MM.1S (cell line): ENCODE results near the gene GRIN1.

Source experiments
- DNase-seq: peaks from one replicate; pipeline ENCODE4 v3.0.0-alpha.2; 2015
- H2AFZ ChIP-seq: fragments of 300-600 bp; sonication (generic); 2 replicates; pipeline ENCODE4 v1.6.0; 2016; ENCODE audit warnings: antibody characterized with exemption, low read length
- H3F3A ChIP-seq: fragments of 300-600 bp; sonication (generic); 2 replicates; pipeline ENCODE4 v1.6.1; 2016; ENCODE audit warnings: mild to moderate bottlenecking, antibody characterized with exemption, low read length, moderate library complexity, mixed read lengths; ENCODE audit not compliant: insufficient read depth
- H3K27ac ChIP-seq: fragments of 300-600 bp; sonication (generic); 2 replicates; pipeline ENCODE4 v1.5.1; 2016; ENCODE audit warnings: mild to moderate bottlenecking, low read length
- H3K27me3 ChIP-seq: fragments of 300-600 bp; sonication (generic); replicated peaks from 2 replicates; pipeline ENCODE4 v1.6.0; 2016; ENCODE audit warnings: low read length; ENCODE audit not compliant: insufficient read depth
- H3K36me3 ChIP-seq: fragments of 300-600 bp; sonication (generic); replicated peaks from 2 replicates; pipeline ENCODE4 v1.6.1; 2016; ENCODE audit warnings: mild to moderate bottlenecking, low read length, mixed read lengths; ENCODE audit not compliant: insufficient read depth
- H3K4me1 ChIP-seq: fragments of 300-600 bp; sonication (generic); 2 replicates; pipeline ENCODE4 v1.6.1; 2016; ENCODE audit warnings: low read length, mixed read lengths
- H3K4me2 ChIP-seq: fragments of 300-600 bp; sonication (generic); 2 replicates; pipeline ENCODE4 v1.6.0; 2016; ENCODE audit warnings: low read depth, low read length
- H3K4me3 ChIP-seq: fragments of 300-600 bp; sonication (generic); 2 replicates; pipeline ENCODE4 v1.5.1; 2016; ENCODE audit warnings: low read length, mixed read lengths
- H3K79me2 ChIP-seq: fragments of 300-600 bp; sonication (generic); 2 replicates; pipeline ENCODE4 v1.6.1; 2016; ENCODE audit warnings: mixed run types, low read length, mixed read lengths
- H3K9ac ChIP-seq: fragments of 300-600 bp; sonication (generic); 2 replicates; pipeline ENCODE4 v1.6.1; 2016; ENCODE audit warnings: low read length, mixed read lengths
- H3K9me2 ChIP-seq: fragments of 300-600 bp; sonication (generic); replicated peaks from 2 replicates; pipeline ENCODE4 v1.6.1; 2016; ENCODE audit warnings: mild to moderate bottlenecking, low read length, mixed read lengths; ENCODE audit not compliant: insufficient read depth
- H3K9me3 ChIP-seq: fragments of 300-600 bp; sonication (generic); replicated peaks from 2 replicates; pipeline ENCODE4 v1.6.1; 2016; ENCODE audit warnings: mild to moderate bottlenecking, low read length, mixed read lengths; ENCODE audit not compliant: insufficient read depth
- H4K20me1 ChIP-seq: fragments of 300-600 bp; sonication (generic); 2 replicates; pipeline ENCODE4 v1.6.1; 2016; ENCODE audit warnings: mild to moderate bottlenecking, low read length, moderate library complexity, mixed read lengths; ENCODE audit not compliant: insufficient read depth
- EZH2 ChIP-seq: fragments of 300-600 bp; sonication (generic); optimal IDR thresholded peaks from 2 replicates; pipeline ENCODE3; 2017; ENCODE audit warnings: low read depth, mild to moderate bottlenecking, antibody characterized with exemption, low read length, mixed read lengths
- EZH2phosphoT487 ChIP-seq: fragments of 300-600 bp; sonication (generic); IDR thresholded peaks from 2 replicates; pipeline ENCODE4 v1.6.1; 2018; ENCODE audit warnings: antibody characterized with exemption, low read length
- TF ChIP-seq, protein P1 (sequence below): fragments of 300-600 bp; sonication (generic); IDR thresholded peaks from 2 replicates; pipeline ENCODE4 v1.5.1; 2016; ENCODE audit warnings: antibody characterized with exemption, low read length, mixed read lengths

GRIN1 gene

DNA sequence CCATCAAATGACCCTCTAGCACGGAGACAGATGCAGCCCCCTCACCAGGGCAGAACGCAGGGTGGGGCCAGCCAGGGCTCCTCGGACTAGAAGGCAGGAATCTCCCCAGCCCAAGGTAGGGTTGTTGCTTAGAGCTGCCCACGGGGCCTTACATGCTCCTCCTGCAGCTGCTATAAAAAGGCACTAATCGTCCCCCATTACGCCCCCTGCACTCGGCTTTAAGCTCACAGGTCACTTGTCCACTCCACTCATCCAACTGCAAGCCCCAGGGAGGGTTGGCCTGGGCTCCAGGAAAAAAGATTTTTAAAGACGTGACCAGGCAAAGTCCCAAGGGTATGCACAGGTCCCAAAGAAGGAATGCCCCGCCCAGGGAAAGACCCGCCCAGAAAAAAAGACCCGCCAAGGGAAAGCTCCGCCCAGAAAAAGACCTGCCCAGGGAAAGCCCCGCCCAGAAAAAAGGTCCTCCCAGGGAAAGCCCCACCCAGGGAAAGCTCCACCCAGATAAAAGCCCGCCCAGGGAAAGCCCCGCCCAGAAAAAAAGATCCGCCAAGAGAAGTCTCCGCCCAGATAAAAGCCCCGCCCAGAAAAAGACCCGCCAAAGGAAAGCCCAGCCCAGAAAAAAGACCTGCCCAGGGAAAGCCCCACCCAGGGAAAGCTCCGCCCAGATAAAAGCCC is 11.1 kb downstream of the GRIN1 start:
- no peaks in the 10 kb centered on the region for H3K79me2 ChIP-seq
- TF ChIP-seq EZH2 = no peak
- no peak for TF ChIP-seq EZH2phosphoT487
- TF ChIP-seq, protein P1, sequence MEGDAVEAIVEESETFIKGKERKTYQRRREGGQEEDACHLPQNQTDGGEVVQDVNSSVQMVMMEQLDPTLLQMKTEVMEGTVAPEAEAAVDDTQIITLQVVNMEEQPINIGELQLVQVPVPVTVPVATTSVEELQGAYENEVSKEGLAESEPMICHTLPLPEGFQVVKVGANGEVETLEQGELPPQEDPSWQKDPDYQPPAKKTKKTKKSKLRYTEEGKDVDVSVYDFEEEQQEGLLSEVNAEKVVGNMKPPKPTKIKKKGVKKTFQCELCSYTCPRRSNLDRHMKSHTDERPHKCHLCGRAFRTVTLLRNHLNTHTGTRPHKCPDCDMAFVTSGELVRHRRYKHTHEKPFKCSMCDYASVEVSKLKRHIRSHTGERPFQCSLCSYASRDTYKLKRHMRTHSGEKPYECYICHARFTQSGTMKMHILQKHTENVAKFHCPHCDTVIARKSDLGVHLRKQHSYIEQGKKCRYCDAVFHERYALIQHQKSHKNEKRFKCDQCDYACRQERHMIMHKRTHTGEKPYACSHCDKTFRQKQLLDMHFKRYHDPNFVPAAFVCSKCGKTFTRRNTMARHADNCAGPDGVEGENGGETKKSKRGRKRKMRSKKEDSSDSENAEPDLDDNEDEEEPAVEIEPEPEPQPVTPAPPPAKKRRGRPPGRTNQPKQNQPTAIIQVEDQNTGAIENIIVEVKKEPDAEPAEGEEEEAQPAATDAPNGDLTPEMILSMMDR = no peak
- no peaks in the 10 kb centered on the region for H4K20me1 ChIP-seq
- H3K27me3 ChIP-seq = peaks cover 19% of the 10 kb centered on the region
- peak overlapping the region; percentile 46; the same call in 1 of the 2 replicates for H2AFZ ChIP-seq
- H3K4me3 ChIP-seq = 0 out of 2 replicates have a peak overlapping the region, but pooled peaks have one; percentile 19
- no peaks in the 10 kb centered on the region for H3K36me3 ChIP-seq
- H3K9me2 ChIP-seq = no peaks in the 10 kb centered on the region
- no peaks in the 10 kb centered on the region for H3K4me1 ChIP-seq
- H3K9ac ChIP-seq = no peak overlapping the region
- no peaks in the 10 kb centered on the region for H3K9me3 ChIP-seq
- H3K27ac ChIP-seq = no peak overlapping the region
- peak; percentile 23 for DNase-seq
- H3F3A ChIP-seq = peaks cover 13% of the 10 kb centered on the region; the same call in 1 of the 2 replicates
- peak overlapping the region; percentile 54; the same call in 1 of the 2 replicates for H3K4me2 ChIP-seq

DNA sequence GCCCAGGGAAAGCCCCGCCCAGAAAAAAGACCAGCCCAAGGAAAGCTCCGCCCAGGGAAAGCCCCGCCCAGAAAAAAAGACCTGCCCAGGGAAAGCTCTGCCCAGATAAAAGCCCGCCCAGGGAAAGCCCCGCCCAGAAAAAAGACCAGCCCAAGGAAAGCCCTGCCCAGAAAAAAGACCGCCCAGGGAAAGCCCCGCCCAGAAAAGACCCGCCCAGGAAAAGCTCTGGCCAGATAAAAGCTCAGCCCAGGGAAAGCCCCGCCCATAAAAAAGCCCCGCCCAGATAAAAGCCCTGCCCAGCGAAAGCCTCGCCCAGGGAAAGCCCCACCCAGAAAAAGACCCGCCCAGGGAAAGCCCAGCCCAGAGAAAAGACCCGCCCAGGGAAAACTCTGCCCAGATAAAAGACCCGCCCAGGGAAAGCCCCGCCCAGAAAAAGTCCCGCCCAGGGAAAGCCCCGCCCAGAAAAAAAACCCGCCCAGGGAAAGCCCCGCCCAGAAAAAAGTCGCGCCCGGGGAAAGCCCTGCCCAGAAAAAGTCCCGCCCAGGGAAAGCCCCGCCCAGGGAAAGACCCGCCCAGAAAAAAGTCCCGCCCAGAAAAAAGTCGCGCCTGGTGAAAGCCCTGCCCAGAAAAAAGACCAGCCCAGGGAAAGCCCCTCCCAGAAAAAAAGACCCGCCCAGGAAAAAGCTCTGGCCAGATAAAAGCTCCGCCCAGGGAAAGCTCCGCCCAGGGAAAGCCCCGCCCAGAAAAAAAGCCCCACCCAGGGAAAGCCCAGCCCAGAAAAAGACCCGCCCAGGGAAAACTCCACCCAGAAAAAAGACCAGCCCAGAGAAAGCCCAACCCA is 11.9 kb downstream of the GRIN1 start:
- no peaks in the 10 kb centered on the region for H3K79me2 ChIP-seq
- H3K9me3 ChIP-seq = no peaks in the 10 kb centered on the region
- H3K9ac ChIP-seq = no peak overlapping the region
- no peak overlapping the region for H2AFZ ChIP-seq
- H3K4me2 ChIP-seq = peak overlapping the region; percentile 52; the same call in 1 of the 2 replicates
- H4K20me1 ChIP-seq = no peaks in the 10 kb centered on the region
- no peaks in the 10 kb centered on the region for H3K4me1 ChIP-seq
- H3F3A ChIP-seq = peaks cover 13% of the 10 kb centered on the region; the same call in 1 of the 2 replicates
- peak; percentile 90 for DNase-seq
- H3K27ac ChIP-seq = no peak overlapping the region
- no peak overlapping the region for H3K4me3 ChIP-seq
- H3K27me3 ChIP-seq = peaks cover 24% of the 10 kb centered on the region
- no peaks in the 10 kb centered on the region for H3K9me2 ChIP-seq
- no peaks in the 10 kb centered on the region for H3K36me3 ChIP-seq
- TF ChIP-seq, protein P1 = no peak
- no peak for TF ChIP-seq EZH2phosphoT487
- TF ChIP-seq EZH2 = no peak

GRCh38 chr9:137152844-137153405 is 14.0 kb downstream of the GRIN1 start:
- no peaks in the 10 kb centered on the region for H4K20me1 ChIP-seq
- no peaks in the 10 kb centered on the region for H3K9me2 ChIP-seq
- no peak overlapping the region for H3K27ac ChIP-seq
- H3F3A ChIP-seq = peaks cover 13% of the 10 kb centered on the region; the same call in 1 of the 2 replicates
- H3K27me3 ChIP-seq = peaks cover 16% of the 10 kb centered on the region
- TF ChIP-seq EZH2 (no peak), EZH2phosphoT487 (no peak)
- TF ChIP-seq, protein P1 = no peak
- H3K36me3 ChIP-seq = no peaks in the 10 kb centered on the region
- peaks cover 8% of the 10 kb centered on the region for H3K4me1 ChIP-seq
- peak; percentile 5 for DNase-seq
- H2AFZ ChIP-seq = no peak overlapping the region
- no peaks in the 10 kb centered on the region for H3K9me3 ChIP-seq
- H3K4me2 ChIP-seq = no peak overlapping the region
- no peaks in the 10 kb centered on the region for H3K79me2 ChIP-seq
- no peak overlapping the region for H3K4me3 ChIP-seq
- no peak overlapping the region for H3K9ac ChIP-seq
